ENCODE measurements around the gene APOA4.
"Not testable (repeated sequence)": the region's sequence is repeated elsewhere in the genome, so short reads cannot be mapped to it uniquely, and the experiment has no call there.

APOA4 gene

GRCh38 chr11:116835042-116835772 lies 12.1 kb upstream of the APOA4 start:
- no peaks in the 10 kb centered on the region for H3K36me3 ChIP-seq (ENCODE audit: control insufficient read depth in 2 of 2, insufficient read depth in 1 of 2, low read length in 2 of 2)
- ChIA-PET CTCF (interaction anchor here (0.6 to 4.9 kb wide), 31 partner anchors 10 to 641 kb away, joined by 3 to 118 read pairs (median 4); partner anchors contain the start of genes APOA5, SIK3 and ZPR1), POLR2A (interaction anchor here (1.0 to 2.3 kb wide), 6 partner anchors 14 to 309 kb away, joined by 3 to 13 read pairs (median 6); partner anchors contain the start of genes APOA5, PAFAH1B2 and ZPR1)
- H3K9me3 ChIP-seq (ENCODE audit: control insufficient read depth, insufficient read depth, low read depth, low read length) = no peaks in the 10 kb centered on the region
- TF ChIP-seq ZNF791 (tag by site-specific recombination; IDR thresholded peaks at IDR 0.05) = no peak
- no peak for TF ChIP-seq AEBP2 (tag by site-specific recombination; IDR thresholded peaks at IDR 0.05; ENCODE audit: borderline replicate concordance)
- no peak for TF ChIP-seq KLF16 (tag by site-specific recombination; IDR thresholded peaks at IDR 0.05)
- TF ChIP-seq ZNF335 (tag by site-specific recombination; conservative IDR thresholded peaks at IDR 0.05) = peak; percentile 64
- no peak for TF ChIP-seq ZNF404 (tag by site-specific recombination; IDR thresholded peaks at IDR 0.05)
- TF ChIP-seq ZBTB8A (tag by site-specific recombination; IDR thresholded peaks at IDR 0.05) = peak; percentile 51
- no peak overlapping the region for H3K4me3 ChIP-seq (ENCODE audit: low read depth, low read length)
- H3K27ac ChIP-seq (ENCODE audit: extremely low read depth, low read depth, low read length) = no peak overlapping the region; the same call in 1 of the 2 replicates
- H3K4me1 ChIP-seq (ENCODE audit: control insufficient read depth, insufficient read depth, low read length) = no peaks in the 10 kb centered on the region

GRCh38 chr11:116834535-116835041 lies 11.5 kb upstream of the APOA4 start:
- H3K4me1 ChIP-seq (ENCODE audit: control insufficient read depth, insufficient read depth, low read length); H3K36me3 ChIP-seq (ENCODE audit: control insufficient read depth in 2 of 2, insufficient read depth in 1 of 2, low read length in 2 of 2); POLR2A ChIA-PET; H3K9me3 ChIP-seq (ENCODE audit: control insufficient read depth, insufficient read depth, low read depth, low read length); H3K4me3 ChIP-seq (ENCODE audit: low read depth, low read length); H3K27ac ChIP-seq (ENCODE audit: extremely low read depth, low read depth, low read length): not testable (repeated sequence)
- CTCF ChIA-PET = interaction anchor here (0.6 to 3.0 kb wide), 6 partner anchors 21 to 904 kb away, joined by 3 to 19 read pairs (median 10); partner anchors contain the start of gene APOA5

- TF ChIP-seq ZIC2 (tag by site-specific recombination; IDR thresholded peaks at IDR 0.05) (no peak), ZBTB44 (tag by site-specific recombination; IDR thresholded peaks at IDR 0.05) (no peak), ZNF621 (tag by site-specific recombination; IDR thresholded peaks at IDR 0.05) (no peak), SCRT2 (tag by site-specific recombination; IDR thresholded peaks at IDR 0.05) (no peak), ZNF610 (tag by site-specific recombination; IDR thresholded peaks at IDR 0.05; ENCODE audit: borderline replicate concordance) (no peak), GLI4 (tag by site-specific recombination; IDR thresholded peaks at IDR 0.05) (no peak), BCL11A (tag by site-specific recombination; IDR thresholded peaks at IDR 0.05; ENCODE audit: low read depth) (no peak), ZNF16 (tag by site-specific recombination; IDR thresholded peaks at IDR 0.05; ENCODE audit: low read depth) (no peak), ZNF274 (IDR thresholded peaks at IDR 0.05; ENCODE audit: low read length) (no peak), ZNF274 (tag by site-specific recombination; IDR thresholded peaks at IDR 0.05; ENCODE audit: borderline replicate concordance) (no peak), ZNF571 (tag by site-specific recombination; IDR thresholded peaks at IDR 0.05) (no peak)
- H3K27ac ChIP-seq (ENCODE audit: extremely low read depth, low read depth, low read length) = no peak overlapping the region
- ChIA-PET CTCF (interaction anchor here (0.6 to 3.0 kb wide), 5 partner anchors 43 to 904 kb away, joined by 3 to 15 read pairs (median 5); partner anchors contain the start of gene APOA5), POLR2A (no interaction called here)
- H3K4me3 ChIP-seq (ENCODE audit: low read depth, low read length) = no peak overlapping the region
- H3K9me3 ChIP-seq (ENCODE audit: control insufficient read depth, insufficient read depth, low read depth, low read length) = no peaks in the 10 kb centered on the region
- H3K36me3 ChIP-seq (ENCODE audit: control insufficient read depth in 2 of 2, insufficient read depth in 1 of 2, low read length in 2 of 2) = no peaks in the 10 kb centered on the region
- no peaks in the 10 kb centered on the region for H3K4me1 ChIP-seq (ENCODE audit: control insufficient read depth, insufficient read depth, low read length)
Observed at GRCh38 chr11:116833816-116834534, 10.9 kb upstream of the APOA4 start.
